Small intestine (tissue), 7 donors: ENCODE measurements around the gene BCAR3. TPM values are rescaled to one million over a fixed set of nuclear protein-coding genes. Genes with fewer than 3 reads are reported as not detected.
"Not testable (repeated sequence)": the region's sequence is repeated elsewhere in the genome, so short reads cannot be mapped to it uniquely, and the experiment has no call there.

Experiments used
- DNase-seq, 2 donors: peaks; one replicate each; pipeline versions ENCODE4 v3.0.0 to v3.0.0-alpha.2; 2013
- FAIRE-seq: peaks from 2 replicates; lab custom pipeline; 2012; peaks lifted over from hg19 to GRCh38; lab: Jason Lieb, UNC
- H3K27ac ChIP-seq, 3 donors: one replicate each; pipeline ENCODE4 v1.5.1; 2013; ENCODE audit warnings: low read length in 2 of 3, mild to moderate bottlenecking in 2 of 3, control low read depth in 1 of 3, inconsistent platforms in 1 of 3, low read depth in 1 of 3, moderate library complexity in 1 of 3
- H3K27me3 ChIP-seq, 3 donors: one replicate each; pipeline ENCODE4 v1.6.1; 2013; ENCODE audit warnings: low read length in 3 of 3, inconsistent platforms in 1 of 3; ENCODE audit not compliant: control insufficient read depth in 3 of 3, insufficient read depth in 3 of 3
- H3K36me3 ChIP-seq, 3 donors: one replicate each; pipeline ENCODE4 v1.6.1; 2013; ENCODE audit warnings: low read length in 3 of 3, inconsistent platforms in 1 of 3, low read depth in 1 of 3, mild to moderate bottlenecking in 1 of 3, moderate library complexity in 1 of 3; ENCODE audit not compliant: control insufficient read depth in 3 of 3, insufficient read depth in 2 of 3
- H3K4me1 ChIP-seq, 3 donors: one replicate each; pipeline ENCODE4 v1.6.1; 2013; ENCODE audit warnings: low read length in 2 of 3, inconsistent platforms in 1 of 3, low read depth in 1 of 3, mild to moderate bottlenecking in 1 of 3, moderate library complexity in 1 of 3; ENCODE audit not compliant: control insufficient read depth in 3 of 3, insufficient read depth in 2 of 3
- H3K4me3 ChIP-seq, 3 donors: one replicate each; pipeline ENCODE4 v1.5.1; 2013; ENCODE audit warnings: low read length in 3 of 3, control low read depth in 1 of 3, inconsistent platforms in 1 of 3, low read depth in 1 of 3, mild to moderate bottlenecking in 1 of 3, moderate library complexity in 1 of 3
- H3K9me3 ChIP-seq, 2 donors: one replicate each; pipeline ENCODE4 v1.6.1; 2013; ENCODE audit warnings: low read depth in 1 of 2, low read length in 1 of 2; ENCODE audit not compliant: control insufficient read depth in 2 of 2, insufficient read depth in 1 of 2
- WGBS, 3 donors: extraction: QIAGEN DNeasy Blood & Tissue Kit; methylation state at CpG; one replicate each; pipeline ENCODE4 v1.1.7; 2013; 5-methylcytosine and 5-hydroxymethylcytosine counted together
- polyA plus RNA-seq, 4 donors: library from polyadenylated mRNA; stranded (reverse) in 3 of 4; unstranded in 1 of 4; fragments of 200-250 nt in 3 of 4; fragments of 120-200 nt in 1 of 4; gene quantifications; one replicate each; pipeline versions ENCODE4 v1.2.1 to v1.2.3, GENCODE V29; 2013
- donor health status: healthy with polysubstance abuse.
- donor health status: control.
- donor health status: control.
- donor health status: Bipolar disorder and iron deficiency.
- donor health status: healthy.

Gene BCAR3
- polyA plus RNA-seq, 4 donors: 15.9 to 26.2 (median 20.1) TPM

GRCh38 chr1:93667642-93668041 lies 14.0 kb downstream of the BCAR3 start:
- no peak overlapping the region for H3K4me3 ChIP-seq
- no peaks in the 10 kb centered on the region for H3K27me3 ChIP-seq
- H3K27ac ChIP-seq: peak overlapping the region in 1 of 3 donors; percentile 19
- 63 to 85% (median 72%) methylated on average over 4 of the region's 4 CpGs for WGBS, 3 donors
- H3K9me3 ChIP-seq: no peaks in the 10 kb centered on the region
- peaks cover 4 to 44% (median 8%) of the 10 kb centered on the region in 3 donors for H3K4me1 ChIP-seq
- H3K36me3 ChIP-seq: peaks cover 0 to 9% (median 0%) of the 10 kb centered on the region in 3 donors
- peak in 1 of 2 donors; percentile 39 for DNase-seq
- no peak for FAIRE-seq

GRCh38 chr1:93666613-93667384 lies 14.8 kb downstream of the BCAR3 start:
- H3K27ac ChIP-seq: no peak overlapping the region
- no peak overlapping the region for H3K4me3 ChIP-seq
- DNase-seq: no peak
- H3K4me1 ChIP-seq: peaks cover 0 to 45% (median 2%) of the 10 kb centered on the region in 3 donors
- no peak for FAIRE-seq
- no peaks in the 10 kb centered on the region for H3K9me3 ChIP-seq
- WGBS, 3 donors: 90 to 95% (median 92%) methylated on average over 14 of the region's 14 CpGs
- no peaks in the 10 kb centered on the region for H3K27me3 ChIP-seq
- H3K36me3 ChIP-seq: peaks cover 0 to 9% (median 0%) of the 10 kb centered on the region in 3 donors

- DNase-seq: no peak
- WGBS, 3 donors: 74 to 78% (median 75%) methylated on average over 3 of the region's 3 CpGs
- peak overlapping the region in 2 of 3 donors; percentile 21 to 29 for H3K27ac ChIP-seq
- H3K4me1 ChIP-seq: peaks cover 0 to 35% (median 2%) of the 10 kb centered on the region in 3 donors
- no peaks in the 10 kb centered on the region for H3K9me3 ChIP-seq
- FAIRE-seq: no peak
- no peak overlapping the region for H3K4me3 ChIP-seq
- no peaks in the 10 kb centered on the region for H3K27me3 ChIP-seq
- peaks cover 0 to 6% (median 0%) of the 10 kb centered on the region in 3 donors for H3K36me3 ChIP-seq
Measured at GRCh38 chr1:93665015-93665414, 16.6 kb downstream of the BCAR3 start.

- Histone ChIP-seq H3K27me3 (no peaks in the 10 kb centered on the region), H3K36me3 (peaks cover 0 to 6% (median 0%) of the 10 kb centered on the region in 3 donors), H3K9me3 (no peaks in the 10 kb centered on the region), H3K4me1 (peaks cover 0 to 37% (median 2%) of the 10 kb centered on the region in 3 donors), H3K4me3 (no peak overlapping the region), H3K27ac (peak overlapping the region in 2 of 3 donors; percentile 63 to 84)
- WGBS, 3 donors: 18 to 57% (median 29%) methylated on average over 2 of the region's 2 CpGs
- FAIRE-seq (no peak), DNase-seq (peak in 1 of 2 donors; percentile 59)
Measured at GRCh38 chr1:93663208-93663614, 18.4 kb downstream of the BCAR3 start.

- FAIRE-seq: no peak
- peaks cover 0 to 32% (median 2%) of the 10 kb centered on the region in 3 donors for H3K4me1 ChIP-seq
- no peaks in the 10 kb centered on the region for H3K27me3 ChIP-seq
- H3K9me3 ChIP-seq: no peaks in the 10 kb centered on the region
- peak; percentile 63 to 64 for DNase-seq
- peak overlapping the region in 2 of 3 donors; percentile 52 to 84 for H3K27ac ChIP-seq
- H3K36me3 ChIP-seq: peaks cover 0 to 6% (median 0%) of the 10 kb centered on the region in 3 donors
- H3K4me3 ChIP-seq: no peak overlapping the region
- WGBS, 3 donors: 84 to 87% (median 85%) methylated on average over 7 of the region's 7 CpGs
Measured at GRCh38 chr1:93662481-93663207, 19.0 kb downstream of the BCAR3 start.

- Histone ChIP-seq H3K27me3 (no peaks in the 10 kb centered on the region), H3K9me3 (no peaks in the 10 kb centered on the region), H3K4me3 (no peak overlapping the region), H3K36me3 (peaks cover 0 to 5% (median 0%) of the 10 kb centered on the region in 3 donors), H3K27ac (peak overlapping the region in 1 of 3 donors; percentile 84), H3K4me1 (peaks cover 0 to 29% (median 2%) of the 10 kb centered on the region in 3 donors)
- WGBS, 3 donors: 73 to 83% (median 80%) methylated on average over 7 of the region's 7 CpGs
- DNase-seq (no peak), FAIRE-seq (no peak)
Measured at GRCh38 chr1:93661829-93662474, 19.7 kb downstream of the BCAR3 start.

GRCh38 chr1:93661341-93661740 lies 20.3 kb downstream of the BCAR3 start:
- not testable (repeated sequence) for H3K27ac ChIP-seq, H3K27me3 ChIP-seq, H3K9me3 ChIP-seq, DNase-seq, FAIRE-seq, H3K36me3 ChIP-seq, H3K4me3 ChIP-seq
- H3K4me1 ChIP-seq: peaks cover 0 to 33% (median 2%) of the 10 kb centered on the region in 3 donors
- WGBS, 3 donors: 95 to 98% (median 96%) methylated on average over 9 of the region's 9 CpGs
